ENCODE data around the gene PTPRT.

The PTPRT gene

GRCh38 chr20:43003318-43003944, 186.3 kb downstream of the PTPRT start:
- H3K4me1 ChIP-seq (ENCODE audit: control insufficient read depth, insufficient read depth, low read length) = 0 out of 2 replicates have a peak, but pooled peaks cover 3% of the 10 kb centered on the region
- no peaks in the 10 kb centered on the region for H3K36me3 ChIP-seq (ENCODE audit: control insufficient read depth, insufficient read depth, low read length)
- H3K27me3 ChIP-seq (ENCODE audit: control insufficient read depth, insufficient read depth, low read length) = no peaks in the 10 kb centered on the region
- H3K4me3 ChIP-seq (ENCODE audit: low read depth, low read length) = no peak overlapping the region
- no peak overlapping the region for H3K27ac ChIP-seq (ENCODE audit: low read depth, low read length)
- H3K9ac ChIP-seq (ENCODE audit: low read depth, low read length) = no peak overlapping the region
- no peaks in the 10 kb centered on the region for H3K9me3 ChIP-seq (ENCODE audit: control insufficient read depth, insufficient read depth, low read length)

GRCh38 chr20:42996141-42996540, 193.6 kb downstream of the PTPRT start:
- Histone ChIP-seq H3K9ac (ENCODE audit: low read depth, low read length) (no peak overlapping the region), H3K27me3 (ENCODE audit: control insufficient read depth, insufficient read depth, low read length) (no peaks in the 10 kb centered on the region), H3K4me3 (ENCODE audit: low read depth, low read length) (no peak overlapping the region), H3K27ac (ENCODE audit: low read depth, low read length) (no peak overlapping the region), H3K36me3 (ENCODE audit: control insufficient read depth, insufficient read depth, low read length) (no peaks in the 10 kb centered on the region), H3K9me3 (ENCODE audit: control insufficient read depth, insufficient read depth, low read length) (no peaks in the 10 kb centered on the region), H3K4me1 (ENCODE audit: control insufficient read depth, insufficient read depth, low read length) (0 out of 2 replicates have a peak, but pooled peaks cover 1% of the 10 kb centered on the region)

DNA sequence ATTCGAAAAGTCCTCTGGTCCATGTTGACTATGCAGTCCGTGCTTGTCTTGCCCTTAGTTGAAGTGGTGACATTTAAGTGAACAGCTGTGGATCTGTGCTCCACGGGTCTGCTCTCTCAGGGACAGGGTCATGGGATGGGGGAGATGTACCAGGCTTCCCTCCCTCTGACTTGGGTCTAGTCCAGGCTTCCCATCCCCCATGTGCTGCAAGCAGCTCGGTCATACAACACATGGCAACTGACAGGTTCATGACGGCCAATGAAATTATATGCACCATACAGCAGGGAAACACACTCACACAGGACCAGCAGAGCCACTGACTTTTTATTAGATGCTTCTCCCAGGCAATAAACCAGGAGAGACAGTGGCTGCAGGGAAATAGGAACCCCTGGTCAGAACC, 201.4 kb downstream of the PTPRT start:
- Histone ChIP-seq H3K36me3 (ENCODE audit: control insufficient read depth, insufficient read depth, low read length) (no peaks in the 10 kb centered on the region), H3K27ac (ENCODE audit: low read depth, low read length) (no peak overlapping the region), H3K4me1 (ENCODE audit: control insufficient read depth, insufficient read depth, low read length) (0 out of 2 replicates have a peak, but pooled peaks cover 3% of the 10 kb centered on the region), H3K9me3 (ENCODE audit: control insufficient read depth, insufficient read depth, low read length) (no peaks in the 10 kb centered on the region), H3K9ac (ENCODE audit: low read depth, low read length) (no peak overlapping the region), H3K4me3 (ENCODE audit: low read depth, low read length) (no peak overlapping the region), H3K27me3 (ENCODE audit: control insufficient read depth, insufficient read depth, low read length) (no peaks in the 10 kb centered on the region)

- H3K4me3 ChIP-seq (ENCODE audit: low read depth, low read length) = no peak overlapping the region
- H3K27ac ChIP-seq (ENCODE audit: low read depth, low read length) = no peak overlapping the region
- H3K4me1 ChIP-seq (ENCODE audit: control insufficient read depth, insufficient read depth, low read length) = 0 out of 2 replicates have a peak, but pooled peaks cover 3% of the 10 kb centered on the region
- no peaks in the 10 kb centered on the region for H3K27me3 ChIP-seq (ENCODE audit: control insufficient read depth, insufficient read depth, low read length)
- H3K9me3 ChIP-seq (ENCODE audit: control insufficient read depth, insufficient read depth, low read length) = no peaks in the 10 kb centered on the region
- no peaks in the 10 kb centered on the region for H3K36me3 ChIP-seq (ENCODE audit: control insufficient read depth, insufficient read depth, low read length)
- H3K9ac ChIP-seq (ENCODE audit: low read depth, low read length) = no peak overlapping the region
These were observed 202.2 kb downstream of the PTPRT start for GRCh38 chr20:42987376-42988114.

DNA sequence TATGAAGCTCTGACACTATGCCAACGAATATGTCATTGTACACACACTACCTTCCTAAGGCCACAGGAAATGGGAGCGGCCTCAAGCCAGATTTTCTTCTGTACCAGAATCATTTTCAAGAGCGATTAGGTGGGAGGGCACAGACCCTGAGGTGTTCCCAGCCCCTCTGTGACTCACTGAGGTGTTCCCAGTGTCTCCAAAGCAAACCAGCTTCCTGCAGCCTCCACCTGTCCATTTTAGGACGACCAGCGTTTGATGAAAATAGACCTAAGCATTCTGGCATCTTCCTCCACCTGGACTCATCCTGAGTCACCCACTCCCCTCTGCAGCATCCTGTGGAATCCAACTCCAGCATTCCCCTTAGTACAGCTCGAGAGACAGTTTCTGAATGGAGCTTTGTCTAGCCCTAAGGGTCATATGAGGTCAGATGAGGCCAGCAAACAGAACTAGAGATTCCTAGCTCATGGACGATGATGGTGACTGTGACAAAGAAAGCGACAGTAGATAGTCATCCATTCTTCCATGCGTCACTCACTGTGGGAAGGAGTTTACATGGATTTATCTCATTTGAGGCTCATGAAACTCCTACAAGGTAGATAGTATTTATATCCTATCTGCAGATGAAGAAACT, 203.4 kb downstream of the PTPRT start:
- H3K4me3 ChIP-seq (ENCODE audit: low read depth, low read length) = no peak overlapping the region

DNA sequence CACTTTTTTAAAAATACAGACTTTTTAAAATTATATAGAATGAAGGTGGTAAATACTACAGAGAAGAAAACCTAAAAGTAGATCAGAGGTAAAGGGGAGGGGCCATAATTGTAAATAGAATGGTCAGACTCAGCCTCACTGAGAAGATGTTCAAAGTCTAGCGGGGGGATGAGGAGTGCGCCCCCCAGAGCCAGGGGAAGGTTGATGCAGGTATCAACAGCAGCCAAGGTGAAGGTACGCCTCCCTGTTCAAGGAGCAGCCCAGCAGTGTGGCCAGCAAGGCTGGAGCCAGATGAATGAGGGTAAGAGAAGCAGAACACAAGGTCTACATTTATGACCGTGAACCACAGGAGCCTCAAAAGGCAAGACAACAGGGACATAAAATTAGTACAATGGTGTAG, 204.1 kb downstream of the PTPRT start:
- Histone ChIP-seq H3K27me3 (ENCODE audit: control insufficient read depth, insufficient read depth, low read length) (peaks cover 7% of the 10 kb centered on the region), H3K4me3 (ENCODE audit: low read depth, low read length) (no peak overlapping the region), H3K9ac (ENCODE audit: low read depth, low read length) (no peak overlapping the region), H3K27ac (ENCODE audit: low read depth, low read length) (no peak overlapping the region), H3K4me1 (ENCODE audit: control insufficient read depth, insufficient read depth, low read length) (peaks cover 9% of the 10 kb centered on the region), H3K36me3 (ENCODE audit: control insufficient read depth, insufficient read depth, low read length) (no peaks in the 10 kb centered on the region), H3K9me3 (ENCODE audit: control insufficient read depth, insufficient read depth, low read length) (no peaks in the 10 kb centered on the region)

More for the DNA sequence above, 203.4 kb downstream of the PTPRT start:
- H3K9me3 ChIP-seq (ENCODE audit: control insufficient read depth, insufficient read depth, low read length) = no peaks in the 10 kb centered on the region
- H3K36me3 ChIP-seq (ENCODE audit: control insufficient read depth, insufficient read depth, low read length) = no peaks in the 10 kb centered on the region
- no peak overlapping the region for H3K27ac ChIP-seq (ENCODE audit: low read depth, low read length)
- H3K27me3 ChIP-seq (ENCODE audit: control insufficient read depth, insufficient read depth, low read length) = peaks cover 6% of the 10 kb centered on the region
- H3K4me1 ChIP-seq (ENCODE audit: control insufficient read depth, insufficient read depth, low read length) = peaks cover 5% of the 10 kb centered on the region; the same call in 1 of the 2 replicates
- H3K9ac ChIP-seq (ENCODE audit: low read depth, low read length) = no peak overlapping the region

- H3K4me3 ChIP-seq (ENCODE audit: low read depth, low read length) = no peak overlapping the region
- H3K27ac ChIP-seq (ENCODE audit: low read depth, low read length) = no peak overlapping the region
- H3K9me3 ChIP-seq (ENCODE audit: control insufficient read depth, insufficient read depth, low read length) = no peaks in the 10 kb centered on the region
- H3K27me3 ChIP-seq (ENCODE audit: control insufficient read depth, insufficient read depth, low read length) = peaks cover 7% of the 10 kb centered on the region
- H3K36me3 ChIP-seq (ENCODE audit: control insufficient read depth, insufficient read depth, low read length) = no peaks in the 10 kb centered on the region
- peaks cover 26% of the 10 kb centered on the region for H3K4me1 ChIP-seq (ENCODE audit: control insufficient read depth, insufficient read depth, low read length)
- no peak overlapping the region for H3K9ac ChIP-seq (ENCODE audit: low read depth, low read length)
These were observed 207.5 kb downstream of the PTPRT start for GRCh38 chr20:42982218-42982617.

DNA sequence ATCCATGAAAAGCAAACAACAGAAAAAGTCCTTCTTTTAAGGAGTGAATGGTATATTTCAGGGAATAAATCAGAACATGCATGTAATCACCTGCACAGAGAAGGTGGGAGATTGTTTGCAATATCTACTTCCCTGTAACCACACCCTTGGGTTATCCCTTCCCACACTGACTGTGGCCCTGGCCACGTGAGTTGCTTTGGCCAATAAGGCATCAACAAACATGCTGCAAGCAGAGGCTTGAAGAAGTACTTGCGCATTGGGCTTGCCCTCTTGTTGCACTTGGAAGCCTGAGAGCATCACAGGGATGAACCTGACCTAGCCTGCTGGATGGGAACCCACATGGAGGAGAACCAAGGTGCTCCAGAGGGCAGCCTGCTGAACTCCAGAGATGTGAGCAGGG, 208.5 kb downstream of the PTPRT start:
- Histone ChIP-seq H3K36me3 (ENCODE audit: control insufficient read depth, insufficient read depth, low read length) (no peaks in the 10 kb centered on the region), H3K27me3 (ENCODE audit: control insufficient read depth, insufficient read depth, low read length) (peaks cover 7% of the 10 kb centered on the region), H3K9ac (ENCODE audit: low read depth, low read length) (no peak overlapping the region), H3K4me1 (ENCODE audit: control insufficient read depth, insufficient read depth, low read length) (peaks cover 26% of the 10 kb centered on the region), H3K4me3 (ENCODE audit: low read depth, low read length) (no peak overlapping the region), H3K9me3 (ENCODE audit: control insufficient read depth, insufficient read depth, low read length) (no peaks in the 10 kb centered on the region), H3K27ac (ENCODE audit: low read depth, low read length) (peak overlapping the region; percentile 43)

DNA sequence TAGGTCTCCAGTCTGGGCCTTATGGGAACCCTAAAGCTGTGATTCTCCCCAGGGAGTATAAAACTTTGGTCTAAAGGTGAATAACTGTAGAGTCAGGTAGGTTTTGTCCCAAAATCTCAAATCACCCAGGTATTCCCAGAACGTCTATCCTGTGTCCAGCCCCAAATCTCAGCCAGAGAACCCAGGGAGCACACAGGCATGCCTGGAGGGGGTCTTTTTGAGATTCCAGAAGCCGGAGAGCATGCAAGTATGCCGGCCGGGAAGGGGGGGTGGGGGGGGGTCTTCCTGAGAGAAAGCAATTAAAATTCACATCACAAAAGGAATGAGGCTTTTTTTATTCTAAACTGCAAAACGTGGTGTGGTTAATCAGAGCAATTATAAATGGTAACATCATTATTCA, 210.0 kb downstream of the PTPRT start:
- H3K4me1 ChIP-seq (ENCODE audit: control insufficient read depth, insufficient read depth, low read length) = peaks cover 26% of the 10 kb centered on the region

GRCh38 chr20:42978184-42978974, 211.3 kb downstream of the PTPRT start:
- H3K4me3 ChIP-seq (ENCODE audit: low read depth, low read length) = no peak overlapping the region
- H3K27ac ChIP-seq (ENCODE audit: low read depth, low read length) = no peak overlapping the region
- no peak overlapping the region for H3K9ac ChIP-seq (ENCODE audit: low read depth, low read length)
- H3K36me3 ChIP-seq (ENCODE audit: control insufficient read depth, insufficient read depth, low read length) = no peaks in the 10 kb centered on the region
- H3K9me3 ChIP-seq (ENCODE audit: control insufficient read depth, insufficient read depth, low read length) = no peaks in the 10 kb centered on the region
- H3K27me3 ChIP-seq (ENCODE audit: control insufficient read depth, insufficient read depth, low read length) = peaks cover 7% of the 10 kb centered on the region
- peaks cover 26% of the 10 kb centered on the region for H3K4me1 ChIP-seq (ENCODE audit: control insufficient read depth, insufficient read depth, low read length)

More for the DNA sequence above, 210.0 kb downstream of the PTPRT start:
- peak overlapping the region; percentile 0; the same call in 1 of the 2 replicates for H3K9ac ChIP-seq (ENCODE audit: low read depth, low read length)
- H3K27me3 ChIP-seq (ENCODE audit: control insufficient read depth, insufficient read depth, low read length) = peaks cover 7% of the 10 kb centered on the region
- peak overlapping the region; percentile 43 for H3K27ac ChIP-seq (ENCODE audit: low read depth, low read length)
- no peak overlapping the region for H3K4me3 ChIP-seq (ENCODE audit: low read depth, low read length)
- no peaks in the 10 kb centered on the region for H3K9me3 ChIP-seq (ENCODE audit: control insufficient read depth, insufficient read depth, low read length)
- H3K36me3 ChIP-seq (ENCODE audit: control insufficient read depth, insufficient read depth, low read length) = no peaks in the 10 kb centered on the region

All from HUES48 (cell line).